HepG2 (cell line): ENCODE measurements around the gene C20orf96. TPM values are rescaled to one million over a fixed set of nuclear protein-coding genes. Genes with fewer than 3 reads are reported as not detected.

Experiments used
- ARNT ChIP-seq: fragments of 450-650 bp; IDR thresholded peaks from 2 replicates; pipeline ENCODE4 v1.6.1; 2017
- ASH2L ChIP-seq: fragments of 300-600, 200-600 bp; sonication (generic); IDR thresholded peaks from 2 replicates; pipeline ENCODE4 v1.7.0; 2017; ENCODE audit warnings: low read depth, mild to moderate bottlenecking, moderate library complexity, mixed read lengths, low read length; ENCODE audit not compliant: insufficient read length
- FOXA1 ChIP-seq, 2 experiments: fragments of 450-650 bp in 1 of 2; sonication (generic) in 1 of 2; formaldehyde crosslinking in 1 of 2; IDR thresholded peaks; 2 replicates each; pipeline versions ENCODE4 v1.4.0 to v1.6.1; 2016 to 2020; ENCODE audit warnings: missing genetic modification reagents in 1 of 2
- HNRNPLL ChIP-seq: fragments of 200-400 bp; formaldehyde crosslinking; IDR thresholded peaks from 2 replicates; pipeline ENCODE4 v1.6.1; 2017; ENCODE audit warnings: mild to moderate bottlenecking, low read depth, low read length; ENCODE audit not compliant: poor library complexity, severe bottlenecking
- HOXA5 ChIP-seq: sonication (generic); formaldehyde crosslinking; IDR thresholded peaks from 2 replicates; pipeline ENCODE4 v1.4.0; 2020; ENCODE audit warnings: missing genetic modification reagents
- HOXD1 ChIP-seq: sonication (generic); formaldehyde crosslinking; IDR thresholded peaks from 2 replicates; pipeline ENCODE4 v1.5.0; 2020; ENCODE audit warnings: missing genetic modification reagents
- KLF15 ChIP-seq: sonication (generic); formaldehyde crosslinking; IDR thresholded peaks from 2 replicates; pipeline ENCODE4 v1.8.1; 2023; ENCODE audit warnings: borderline replicate concordance, mild to moderate bottlenecking, inconsistent platforms, missing genetic modification reagents, mixed read lengths
- MAFF ChIP-seq: IDR thresholded peaks from 2 replicates; pipeline ENCODE4 v1.6.1; 2011; ENCODE audit warnings: low read depth, low read length, improper control_type of control experiment
- NBN ChIP-seq: fragments of 450-650 bp; conservative IDR thresholded peaks from 2 replicates; pipeline ENCODE4 v1.6.1; 2017
- NCOA2 ChIP-seq: sonication (generic); formaldehyde crosslinking; IDR thresholded peaks from 2 replicates; pipeline ENCODE4 v1.8.0; 2022; ENCODE audit warnings: inconsistent platforms
- NFRKB ChIP-seq: fragments of 450-650 bp; IDR thresholded peaks from 2 replicates; pipeline ENCODE4 v1.6.1; 2017
- NONO ChIP-seq, 2 experiments: fragments of 450-650 bp in 1 of 2; sonication (generic) in 1 of 2; formaldehyde crosslinking in 1 of 2; IDR thresholded peaks in 1 of 2; conservative IDR thresholded peaks in 1 of 2; 2 replicates each; pipeline versions ENCODE4 v1.6.1 to v1.8.0; 2017 to 2022; ENCODE audit warnings: mild to moderate bottlenecking in 1 of 2, missing genetic modification reagents in 1 of 2, moderate library complexity in 1 of 2
- NRL ChIP-seq: sonication (generic); formaldehyde crosslinking; IDR thresholded peaks from 2 replicates; pipeline ENCODE4 v1.5.0; 2020; ENCODE audit warnings: missing genetic modification reagents, mild to moderate bottlenecking, moderate library complexity, borderline replicate concordance
- PAX8 ChIP-seq: sonication (generic); formaldehyde crosslinking; IDR thresholded peaks from 2 replicates; pipeline ENCODE4 v1.8.0; 2022; ENCODE audit warnings: mild to moderate bottlenecking, missing genetic modification reagents, borderline replicate concordance
- PLRG1 ChIP-seq: fragments of 450-650 bp; conservative IDR thresholded peaks from 2 replicates; pipeline ENCODE4 v1.6.1; 2016
- RAD51 ChIP-seq: fragments of 450-650 bp; IDR thresholded peaks from 2 replicates; pipeline ENCODE4 v1.6.1; 2016; ENCODE audit warnings: borderline replicate concordance
- SNAI1 ChIP-seq: sonication (generic); formaldehyde crosslinking; IDR thresholded peaks from 2 replicates; pipeline ENCODE4 v1.5.0; 2020; ENCODE audit warnings: mild to moderate bottlenecking, missing genetic modification reagents, borderline replicate concordance
- ZNF17 ChIP-seq: sonication (generic); formaldehyde crosslinking; IDR thresholded peaks from 2 replicates; pipeline ENCODE4 v1.5.0; 2020; ENCODE audit warnings: mild to moderate bottlenecking, missing genetic modification reagents
- ZNF224 ChIP-seq: sonication (generic); formaldehyde crosslinking; IDR thresholded peaks from 2 replicates; pipeline ENCODE4 v1.5.0; 2020; ENCODE audit warnings: mild to moderate bottlenecking, missing genetic modification reagents
- ZNF329 ChIP-seq: sonication (generic); formaldehyde crosslinking; IDR thresholded peaks from 2 replicates; pipeline ENCODE4 v1.9.0; 2021; ENCODE audit warnings: low read depth, mild to moderate bottlenecking, missing genetic modification reagents
- ZNF772 ChIP-seq: sonication (generic); formaldehyde crosslinking; IDR thresholded peaks from 2 replicates; pipeline ENCODE4 v1.5.0; 2020; ENCODE audit warnings: mild to moderate bottlenecking, missing genetic modification reagents
- polyA plus RNA-seq, 8 experiments: library from polyadenylated mRNA; depleted of rRNA in 3 of 8; stranded (reverse) in 7 of 8; unstranded in 1 of 8; fragments of >200 nt; fragmentation: Illumina TruSeq in 4 of 8; extraction: Trizol in 4 of 8; gene quantifications; 2 replicates each; pipeline versions ENCODE4 v1.2.1 to v1.2.3, GENCODE V29; 2011 to 2016; ENCODE audit warnings: low read depth in 4 of 8, missing spikeins in 1 of 8, mixed read lengths in 1 of 8; ENCODE audit not compliant: insufficient read depth in 1 of 8
- total RNA-seq, 5 experiments: library from RNA; depleted of rRNA; stranded (reverse); fragments of >200 nt; fragmentation: Illumina TruSeq; extraction: Trizol; gene quantifications; 2 replicates each; pipeline ENCODE4 v1.2.3, GENCODE V29; 2016; ENCODE audit warnings: low read depth in 1 of 5
- TF ChIP-seq, protein P1 (sequence below): IDR thresholded peaks from 2 replicates; pipeline ENCODE4 v1.6.1; 2016; ENCODE audit warnings: mild to moderate bottlenecking, missing biosample characterization, missing genetic modification reagents
- TF ChIP-seq, protein P2 (sequence below): IDR thresholded peaks from 2 replicates; pipeline ENCODE4 v1.6.1; 2018; ENCODE audit warnings: missing genetic modification reagents, mild to moderate bottlenecking, missing compliant biosample characterization
- TF ChIP-seq, protein P3 (sequence below): sonication (generic); formaldehyde crosslinking; IDR thresholded peaks from 2 replicates; pipeline ENCODE4; 2020; ENCODE audit warnings: missing genetic modification reagents, mild to moderate bottlenecking, borderline replicate concordance

Gene C20orf96
- total and polyA plus RNA-seq, 2 of the 13 experiments (the other 11 are each of a cell fraction or from before 2014, with no cell fraction given) = 3.8 to 20.6 TPM

DNA sequence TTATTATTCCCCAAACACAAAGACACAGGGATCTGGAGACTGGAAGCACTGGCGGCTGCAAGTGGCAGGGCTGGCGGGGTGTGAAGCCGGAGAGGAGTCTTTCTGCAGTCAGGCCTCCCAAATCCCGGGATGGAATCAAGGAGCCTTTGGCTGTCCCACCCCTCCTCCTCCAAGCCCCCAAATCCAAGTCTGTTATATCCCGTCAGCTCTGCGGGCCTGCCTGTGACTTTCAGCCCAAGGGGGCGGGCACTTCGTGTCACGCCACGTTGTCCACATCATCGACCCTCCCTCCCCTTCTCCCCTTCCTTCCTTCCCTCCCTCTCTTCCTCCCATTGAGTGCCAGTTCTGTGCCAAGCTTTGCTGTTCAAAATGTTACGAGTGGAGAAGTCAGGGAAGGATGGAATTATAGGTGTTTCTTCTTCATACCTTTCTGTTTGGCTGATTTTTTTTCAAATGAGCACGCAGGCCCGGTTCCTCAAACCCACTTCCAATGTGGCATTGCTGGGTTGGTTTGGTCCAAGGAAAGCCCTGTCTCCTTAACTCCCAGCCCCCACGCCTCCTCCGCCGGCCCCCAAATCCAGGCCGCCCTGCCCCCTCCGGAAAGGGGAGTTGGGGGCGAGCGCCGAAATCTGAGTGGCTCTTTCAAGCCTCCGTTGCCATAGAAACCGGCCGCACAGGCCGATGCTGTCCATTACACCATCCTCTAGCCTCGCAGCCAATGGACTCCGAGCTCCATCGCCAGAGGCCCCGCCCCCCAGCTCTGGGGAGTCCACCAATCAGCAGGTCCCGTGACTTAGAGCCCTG lies 19.5 kb upstream of the C20orf96 start (continued):
- TF ChIP-seq FOXA1 (IDR thresholded peaks at IDR 0.05) (no peak), FOXA1 (CRISPR knock-in tag; IDR thresholded peaks at IDR 0.05) (peak; percentile 13; the same call in 1 of the 2 replicates), NFRKB (no peak), RAD51 (no peak), NONO (IDR thresholded peaks at IDR 0.05) (no peak), NONO (CRISPR knock-in tag; conservative IDR thresholded peaks at IDR 0.05) (peak; percentile 59; the same call in 1 of the 2 replicates), HOXA5 (no peak; the same call in none of the 2 replicates), ZNF224 (no peak; the same call in 1 of the 2 replicates), HOXD1 (0 out of 2 replicates have a peak, but pooled peaks have one; percentile 6), ZNF329 (CRISPR knock-in tag) (no peak), PAX8 (CRISPR knock-in tag) (0 out of 2 replicates have a peak, but pooled peaks have one; percentile 17), ARNT (no peak), ASH2L (no peak), KLF15 (0 out of 2 replicates have a peak, but pooled peaks have one; percentile 79), SNAI1 (CRISPR knock-in tag) (no peak), NBN (no peak), ZNF772 (CRISPR knock-in tag) (peak; percentile 66; the same call in 1 of the 2 replicates), PLRG1 (no peak), NRL (CRISPR knock-in tag) (peak; percentile 92), NCOA2 (CRISPR knock-in tag) (peak; percentile 49; the same call in 1 of the 2 replicates), ZNF17 (CRISPR knock-in tag) (no peak), HNRNPLL (peak; percentile 16), MAFF (no peak)
- TF ChIP-seq, protein P1, sequence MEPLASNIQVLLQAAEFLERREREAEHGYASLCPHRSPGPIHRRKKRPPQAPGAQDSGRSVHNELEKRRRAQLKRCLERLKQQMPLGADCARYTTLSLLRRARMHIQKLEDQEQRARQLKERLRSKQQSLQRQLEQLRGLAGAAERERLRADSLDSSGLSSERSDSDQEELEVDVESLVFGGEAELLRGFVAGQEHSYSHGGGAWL = peak; percentile 84
- TF ChIP-seq, protein P2, sequence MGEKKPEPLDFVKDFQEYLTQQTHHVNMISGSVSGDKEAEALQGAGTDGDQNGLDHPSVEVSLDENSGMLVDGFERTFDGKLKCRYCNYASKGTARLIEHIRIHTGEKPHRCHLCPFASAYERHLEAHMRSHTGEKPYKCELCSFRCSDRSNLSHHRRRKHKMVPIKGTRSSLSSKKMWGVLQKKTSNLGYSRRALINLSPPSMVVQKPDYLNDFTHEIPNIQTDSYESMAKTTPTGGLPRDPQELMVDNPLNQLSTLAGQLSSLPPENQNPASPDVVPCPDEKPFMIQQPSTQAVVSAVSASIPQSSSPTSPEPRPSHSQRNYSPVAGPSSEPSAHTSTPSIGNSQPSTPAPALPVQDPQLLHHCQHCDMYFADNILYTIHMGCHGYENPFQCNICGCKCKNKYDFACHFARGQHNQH (CRISPR knock-in tag) = 0 out of 2 replicates have a peak, but pooled peaks have one; percentile 64
- TF ChIP-seq, protein P3, sequence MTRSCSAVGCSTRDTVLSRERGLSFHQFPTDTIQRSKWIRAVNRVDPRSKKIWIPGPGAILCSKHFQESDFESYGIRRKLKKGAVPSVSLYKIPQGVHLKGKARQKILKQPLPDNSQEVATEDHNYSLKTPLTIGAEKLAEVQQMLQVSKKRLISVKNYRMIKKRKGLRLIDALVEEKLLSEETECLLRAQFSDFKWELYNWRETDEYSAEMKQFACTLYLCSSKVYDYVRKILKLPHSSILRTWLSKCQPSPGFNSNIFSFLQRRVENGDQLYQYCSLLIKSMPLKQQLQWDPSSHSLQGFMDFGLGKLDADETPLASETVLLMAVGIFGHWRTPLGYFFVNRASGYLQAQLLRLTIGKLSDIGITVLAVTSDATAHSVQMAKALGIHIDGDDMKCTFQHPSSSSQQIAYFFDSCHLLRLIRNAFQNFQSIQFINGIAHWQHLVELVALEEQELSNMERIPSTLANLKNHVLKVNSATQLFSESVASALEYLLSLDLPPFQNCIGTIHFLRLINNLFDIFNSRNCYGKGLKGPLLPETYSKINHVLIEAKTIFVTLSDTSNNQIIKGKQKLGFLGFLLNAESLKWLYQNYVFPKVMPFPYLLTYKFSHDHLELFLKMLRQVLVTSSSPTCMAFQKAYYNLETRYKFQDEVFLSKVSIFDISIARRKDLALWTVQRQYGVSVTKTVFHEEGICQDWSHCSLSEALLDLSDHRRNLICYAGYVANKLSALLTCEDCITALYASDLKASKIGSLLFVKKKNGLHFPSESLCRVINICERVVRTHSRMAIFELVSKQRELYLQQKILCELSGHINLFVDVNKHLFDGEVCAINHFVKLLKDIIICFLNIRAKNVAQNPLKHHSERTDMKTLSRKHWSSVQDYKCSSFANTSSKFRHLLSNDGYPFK = peak; percentile 75
